ENCODE measurements around the gene SLC22A23. TPM values are rescaled to one million over a fixed set of nuclear protein-coding genes. Genes with fewer than 3 reads are reported as not detected.

The SLC22A23 gene
- total RNA-seq, 1 experiment from 2014 or later = 6.8 TPM

- Mint-ChIP-seq H3K27ac (no peak overlapping the region), H3K4me1 (peaks cover 43 to 49% of the 10 kb centered on the region in 2 experiments), H3K9me3 (no peaks in the 10 kb centered on the region), H3K36me3 (ENCODE audit: insufficient read depth in 1 of 3, low read depth in 3 of 3) (peaks cover 0 to 27% (median 3%) of the 10 kb centered on the region in 3 experiments; a peak in 3 of 7 replicates), H3K27me3 (ENCODE audit: low read depth) (no peaks in the 10 kb centered on the region), H3K4me3 (no peak overlapping the region)
- Histone ChIP-seq H3K4ac (ENCODE audit: low read depth, low read length) (no peak overlapping the region), H2AFZ (ENCODE audit: low read length) (no peak overlapping the region), H3K14ac (ENCODE audit: insufficient read depth, low read length) (no peak overlapping the region), H4K91ac (ENCODE audit: insufficient read length, low read depth, low read length) (no peak overlapping the region), H3T11ph (ENCODE audit: low read length) (no peak overlapping the region), H3K79me2 (ENCODE audit: insufficient read depth, low read length) (no peaks in the 10 kb centered on the region; the same call in 1 of the 2 replicates), H2AK5ac (ENCODE audit: insufficient read length, low read length) (no peak overlapping the region), H3K56ac (ENCODE audit: insufficient read length, low read depth, low read length) (no peak overlapping the region), H3K9me3 (ENCODE audit: control insufficient read depth, low read depth, low read length) (no peaks in the 10 kb centered on the region), H3K23ac (ENCODE audit: insufficient read length, low read depth, low read length) (no peak overlapping the region), H3K79me1 (ENCODE audit: insufficient read depth, low read depth, low read length, poor library complexity, severe bottlenecking) (no peaks in the 10 kb centered on the region), H3K27me3 (ENCODE audit: insufficient read depth, low read length) (no peaks in the 10 kb centered on the region), H3K18ac (ENCODE audit: insufficient read length, low read depth, low read length) (no peak overlapping the region), H3K4me1 (ENCODE audit: insufficient read depth, low read length) (peaks cover 15% of the 10 kb centered on the region; the same call in 1 of the 2 replicates), H3K4me2 (ENCODE audit: insufficient read depth, insufficient read length, low read length) (no peak overlapping the region), H2BK12ac (ENCODE audit: insufficient read length, low read depth, low read length) (no peak overlapping the region), H2BK5ac (ENCODE audit: insufficient read length, low read length) (no peak overlapping the region), H3K9ac (ENCODE audit: extremely low read depth, insufficient read length, low read length) (no peak overlapping the region), H2BK120ac (ENCODE audit: low read depth, low read length, poor library complexity, severe bottlenecking) (no peak overlapping the region), H3K27ac (ENCODE audit: insufficient read length, low read depth, low read length) (no peak overlapping the region), H4K5ac (ENCODE audit: insufficient read length, low read depth, low read length) (no peak overlapping the region), H2BK15ac (ENCODE audit: low read depth, low read length) (no peak overlapping the region), H2BK20ac (ENCODE audit: low read depth, low read length, poor library complexity, severe bottlenecking) (no peak overlapping the region), H3K23me2 (ENCODE audit: insufficient read length, low read depth, low read length, poor library complexity, severe bottlenecking) (no peaks in the 10 kb centered on the region), H4K8ac (replicated peaks; ENCODE audit: insufficient read length, low read depth, low read length) (no peak overlapping the region), H4K20me1 (ENCODE audit: control insufficient read depth, insufficient read depth, insufficient read length) (peaks cover 3% of the 10 kb centered on the region)
- no CpG with 5 or more reads among the region's 9 CpGs for whole genome bisulfite sequencing (ENCODE audit: extremely low coverage, insufficient read length, low lambda C conversion rate)
- TF ChIP-seq CTCF (conservative IDR thresholded peaks at IDR 0.05) = no peak
- DNase-seq = no peak
These were observed 50.5 kb downstream of the SLC22A23 start for GRCh38 chr6:3406362-3406821.
